ENCODE results near the gene RRP1. TPM values are rescaled to one million over a fixed set of nuclear protein-coding genes. Genes with fewer than 3 reads are reported as not detected.

RRP1 gene
- total and polyA plus RNA-seq, 9 of the 15 experiments (the other 6 are each of a cell fraction or from before 2014, with no cell fraction given), result 0.89 to 105 (median 51.6) TPM

- TF ChIP-seq RCOR1 (IDR thresholded peaks at IDR 0.05; ENCODE audit: borderline replicate concordance in 1 of 2, low read depth in 2 of 2, low read length in 2 of 2), result peak in 1 of 2 experiments; percentile 34; a peak in 1 of 4 replicates
- TF ChIP-seq ZNF174 (CRISPR knock-in tag; IDR thresholded peaks at IDR 0.05), result no peak
- no peak for TF ChIP-seq SIX5 (IDR thresholded peaks at IDR 0.05; ENCODE audit: borderline replicate concordance in 1 of 2, insufficient read depth in 1 of 2, low read depth in 1 of 2, low read length in 2 of 2)
- TF ChIP-seq ZKSCAN8 (CRISPR knock-in tag; IDR thresholded peaks at IDR 0.05), result peak; percentile 100
- TF ChIP-seq KDM1A (IDR thresholded peaks at IDR 0.05), result peak in 1 of 2 experiments; percentile 54; a peak in 1 of 4 replicates
- no peak for TF ChIP-seq GABPB2 (CRISPR knock-in tag; conservative IDR thresholded peaks at IDR 0.05)
- no peak for TF ChIP-seq HNRNPH1 (optimal IDR thresholded peaks at IDR 0.05; ENCODE audit: low read depth, low read length)
- TF ChIP-seq OTX1 (CRISPR knock-in tag; IDR thresholded peaks at IDR 0.05), result no peak
- no peak for TF ChIP-seq ETV1 (tag; conservative IDR thresholded peaks at IDR 0.05; ENCODE audit: low read depth)
Measured at GRCh38 chr21:43825242-43825935, 36.0 kb downstream of the RRP1 start (continued).

- no peak overlapping the region for H2AFZ ChIP-seq (ENCODE audit: low read depth, low read length)
- ChIA-PET CTCF (ENCODE audit: low intra/inter-chr PET ratio) (no interaction called here), POLR2A (interaction anchor here (0.6 to 2.1 kb wide), 12 partner anchors 8 to 925 kb away, joined by 3 to 7 read pairs (median 3); no protein-coding TSS in a partner anchor)
- in situ Hi-C loops (cut with MboI), result no loop called here
- no peak for ATAC-seq
- no peaks in the 10 kb centered on the region for H3K36me3 ChIP-seq (ENCODE audit: control insufficient read depth, insufficient read depth, low read length)
- BruUV-seq (replicated peaks), result no TSS peak
- H3K9me1 ChIP-seq (ENCODE audit: control insufficient read depth, insufficient read depth, low read length), result no peaks in the 10 kb centered on the region
- H3K79me2 ChIP-seq (ENCODE audit: control insufficient read depth, insufficient read depth, low read length), result no peaks in the 10 kb centered on the region
- no peak overlapping the region for H3K27ac ChIP-seq (ENCODE audit: extremely low read depth, low read depth, low read length)
- H3K4me3 ChIP-seq, result no peak overlapping the region
- TF ChIP-seq POLR2G (IDR thresholded peaks at IDR 0.05; ENCODE audit: low read depth, low read length), result peak; percentile 62; the same call in 1 of the 2 replicates
- no peak for TF ChIP-seq NKRF (IDR thresholded peaks at IDR 0.05; ENCODE audit: borderline replicate concordance)
- H4K20me1 ChIP-seq (replicated peaks; ENCODE audit: control insufficient read depth, insufficient read depth, low read length), result peaks cover 5% of the 10 kb centered on the region; the same call in 1 of the 2 replicates
- peak overlapping the region in 1 of 2 experiments; percentile 19; a peak in 1 of 4 replicates for H3K9ac ChIP-seq (ENCODE audit: insufficient read depth in 1 of 2, low read depth in 2 of 2, low read length in 2 of 2)
- H3K4me2 ChIP-seq (ENCODE audit: insufficient read depth, low read length), result no peak overlapping the region
- intact Hi-C loops (cut with micrococcal nuclease), result no loop called here
- H3K9me3 ChIP-seq (replicated peaks; ENCODE audit: control insufficient read depth, insufficient read depth, low read depth, low read length), result no peaks in the 10 kb centered on the region
- DNase-seq (ENCODE audit: extremely low read depth in 1 of 4, low spot score in 3 of 4), result no peak
- no peak for FAIRE-seq
- H3K27me3 ChIP-seq (ENCODE audit: control insufficient read depth in 2 of 2, insufficient read depth in 2 of 2, low read length in 2 of 2), result no peaks in the 10 kb centered on the region
- WGBS (ENCODE audit: insufficient coverage, low coverage, missing lambda C conversion rate), result 75% methylated on average over 28 of the region's 31 CpGs
- peaks cover 19 to 51% of the 10 kb centered on the region in 2 experiments for H3K4me1 ChIP-seq (replicated peaks in 1 of 2; ENCODE audit: control insufficient read depth in 2 of 2, insufficient read depth in 2 of 2, low read length in 2 of 2)
Measured at GRCh38 chr21:43825936-43826622, 36.7 kb downstream of the RRP1 start.

All from K562 (cell line).